Measurements from ENCODE around the gene TTLL5. TPM values are rescaled to one million over a fixed set of nuclear protein-coding genes. Genes with fewer than 3 reads are reported as not detected.
A peak's percentile ranks its signal among the peaks of the same experiment; 100 is the strongest.

Gene TTLL5
- polyA plus RNA-seq, 2 of the 4 experiments (the other 2 are of a cell fraction) = 18.8 to 23.7 TPM

DNA sequence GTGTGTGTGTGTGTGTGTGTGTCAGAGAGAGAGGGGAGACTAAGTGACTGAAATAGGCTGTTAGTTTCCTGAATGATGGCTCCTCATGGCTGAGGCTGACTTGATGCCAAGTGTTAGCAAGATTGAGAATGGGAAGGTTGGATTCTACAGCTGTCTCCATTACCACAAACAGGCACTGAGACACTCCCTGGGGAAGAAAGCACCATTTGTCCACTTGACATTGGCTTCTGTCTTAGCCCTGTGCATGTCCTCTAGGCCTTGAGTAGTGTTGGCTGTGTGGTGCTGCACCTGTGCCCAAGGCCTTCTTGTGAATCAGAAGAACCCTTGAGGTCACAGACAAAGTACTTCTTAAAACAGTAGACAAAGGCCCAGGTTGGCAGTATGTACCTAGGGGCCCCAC lies 16.0 kb upstream of the TTLL5 start:
- CTCF ChIA-PET = interaction anchor here (1.4 to 3.3 kb wide), 3 partner anchors 9 to 67 kb away, joined by 9 to 34 read pairs (median 14); partner anchors contain the start of gene FLVCR2
- Histone ChIP-seq H3K27ac (peak overlapping the region; percentile 73 to 84), H3K4me3 (no peak overlapping the region), H3K4me1 (peaks cover 47% of the 10 kb centered on the region), H3K9me3 (no peaks in the 10 kb centered on the region), H3K4me2 (no peak overlapping the region)
- DNase-seq (ENCODE audit: low read depth in 1 of 2, low spot score in 1 of 2) = no peak
- FAIRE-seq = no peak
- POLR2A ChIA-PET = no interaction called here
- ATAC-seq = no peak
- TF ChIP-seq RCOR1 (IDR thresholded peaks at IDR 0.05; ENCODE audit: low read depth, low read length) (no peak), HOXA7 (CRISPR knock-in tag; IDR thresholded peaks at IDR 0.05) (no peak), RFX5 (IDR thresholded peaks at IDR 0.05) (no peak), MAFK (IDR thresholded peaks at IDR 0.05; ENCODE audit: partially characterized antibody) (no peak), FOSB (CRISPR knock-in tag; IDR thresholded peaks at IDR 0.05) (no peak), NFE2L2 (conservative IDR thresholded peaks at IDR 0.05; ENCODE audit: low read length) (no peak), POLR2A (IDR thresholded peaks at IDR 0.05; ENCODE audit: low read length) (no peak), RARB (CRISPR knock-in tag; IDR thresholded peaks at IDR 0.05) (no peak), ZFP36 (IDR thresholded peaks at IDR 0.05; ENCODE audit: borderline replicate concordance, partially characterized antibody) (no peak), GATA3 (IDR thresholded peaks at IDR 0.05; ENCODE audit: borderline replicate concordance) (no peak), FOXS1 (CRISPR knock-in tag; IDR thresholded peaks at IDR 0.05) (no peak), ESRRA (IDR thresholded peaks at IDR 0.05; ENCODE audit: borderline replicate concordance, low read length) (no peak), HES2 (IDR thresholded peaks at IDR 0.05) (no peak), EP300 (IDR thresholded peaks at IDR 0.05) (no peak), POLR2AphosphoS2 (conservative IDR thresholded peaks at IDR 0.05; ENCODE audit: low read length) (no peak)
- TF ChIP-seq, protein P1, sequence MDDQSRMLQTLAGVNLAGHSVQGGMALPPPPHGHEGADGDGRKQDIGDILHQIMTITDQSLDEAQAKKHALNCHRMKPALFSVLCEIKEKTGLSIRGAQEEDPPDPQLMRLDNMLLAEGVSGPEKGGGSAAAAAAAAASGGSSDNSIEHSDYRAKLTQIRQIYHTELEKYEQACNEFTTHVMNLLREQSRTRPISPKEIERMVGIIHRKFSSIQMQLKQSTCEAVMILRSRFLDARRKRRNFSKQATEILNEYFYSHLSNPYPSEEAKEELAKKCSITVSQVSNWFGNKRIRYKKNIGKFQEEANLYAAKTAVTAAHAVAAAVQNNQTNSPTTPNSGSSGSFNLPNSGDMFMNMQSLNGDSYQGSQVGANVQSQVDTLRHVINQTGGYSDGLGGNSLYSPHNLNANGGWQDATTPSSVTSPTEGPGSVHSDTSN (IDR thresholded peaks at IDR 0.05) = no peak
- TF ChIP-seq, protein P2, sequence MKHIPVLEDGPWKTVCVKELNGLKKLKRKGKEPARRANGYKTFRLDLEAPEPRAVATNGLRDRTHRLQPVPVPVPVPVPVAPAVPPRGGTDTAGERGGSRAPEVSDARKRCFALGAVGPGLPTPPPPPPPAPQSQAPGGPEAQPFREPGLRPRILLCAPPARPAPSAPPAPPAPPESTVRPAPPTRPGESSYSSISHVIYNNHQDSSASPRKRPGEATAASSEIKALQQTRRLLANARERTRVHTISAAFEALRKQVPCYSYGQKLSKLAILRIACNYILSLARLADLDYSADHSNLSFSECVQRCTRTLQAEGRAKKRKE (CRISPR knock-in tag; IDR thresholded peaks at IDR 0.05; ENCODE audit: low read depth) = no peak

DNA sequence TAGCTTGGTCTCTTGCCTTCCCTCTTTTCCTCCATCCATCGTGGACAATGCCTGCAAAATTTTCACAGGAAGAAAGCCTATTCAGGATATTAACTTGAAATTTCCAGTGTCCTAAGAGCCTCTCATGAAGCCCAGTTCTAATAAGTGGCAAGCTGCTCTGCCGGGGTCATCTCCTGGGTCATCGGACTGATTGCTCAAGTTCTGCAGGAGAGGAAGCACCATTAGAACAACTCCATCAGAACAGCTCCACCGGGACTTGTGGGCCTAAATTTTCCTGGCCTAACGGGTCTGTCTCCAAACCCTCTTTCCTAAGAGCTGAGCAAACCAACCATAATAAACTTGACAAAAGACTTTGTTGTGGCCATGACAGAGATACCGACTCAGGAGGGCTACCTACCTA lies 14.3 kb upstream of the TTLL5 start:
- 90% methylated on average over 6 of the region's 6 CpGs for WGBS (ENCODE audit: missing lambda C conversion rate)
- 0 out of 3 replicates have a peak overlapping the region, but pooled peaks have one; percentile 8 for H3K4me3 ChIP-seq
- peak overlapping the region; percentile 66 for H3K4me2 ChIP-seq
- no peaks in the 10 kb centered on the region for H3K9me3 ChIP-seq
- DNase-seq (ENCODE audit: low read depth in 1 of 2, low spot score in 1 of 2) = no peak
- ChIA-PET CTCF (interaction anchor here (1.0 to 3.3 kb wide), 9 partner anchors 8 to 351 kb away, joined by 3 to 34 read pairs (median 9); partner anchors contain the start of genes ERG28, FLVCR2 and TTLL5), POLR2A (interaction anchor here (0.8 kb wide), 2 partner anchors 9 to 69 kb away, joined by 3 to 4 read pairs; no protein-coding TSS in a partner anchor)
- no peak for ATAC-seq
- no peak for FAIRE-seq
- TF ChIP-seq HDAC2 (IDR thresholded peaks at IDR 0.05) (no peak), FOSL2 (IDR thresholded peaks at IDR 0.05) (no peak), FOSL2 (CRISPR knock-in tag; IDR thresholded peaks at IDR 0.05) (no peak), HOXA7 (CRISPR knock-in tag; IDR thresholded peaks at IDR 0.05) (no peak), SMC3 (IDR thresholded peaks at IDR 0.05) (no peak), HES2 (IDR thresholded peaks at IDR 0.05) (no peak), MAX (IDR thresholded peaks at IDR 0.05) (no peak), ZFP36 (IDR thresholded peaks at IDR 0.05; ENCODE audit: borderline replicate concordance, partially characterized antibody) (no peak), PHF8 (IDR thresholded peaks at IDR 0.05; ENCODE audit: borderline replicate concordance, low read depth) (no peak), ZNF302 (CRISPR knock-in tag; IDR thresholded peaks at IDR 0.05) (no peak), SREBF2 (IDR thresholded peaks at IDR 0.05) (no peak), E2F6 (IDR thresholded peaks at IDR 0.05; ENCODE audit: borderline replicate concordance, low read depth) (no peak), ZC3H11A (IDR thresholded peaks at IDR 0.05) (no peak), CEBPB (IDR thresholded peaks at IDR 0.05) (no peak), HMGXB4 (CRISPR knock-in tag; IDR thresholded peaks at IDR 0.05; ENCODE audit: borderline replicate concordance) (no peak)
- TF ChIP-seq, protein P3, sequence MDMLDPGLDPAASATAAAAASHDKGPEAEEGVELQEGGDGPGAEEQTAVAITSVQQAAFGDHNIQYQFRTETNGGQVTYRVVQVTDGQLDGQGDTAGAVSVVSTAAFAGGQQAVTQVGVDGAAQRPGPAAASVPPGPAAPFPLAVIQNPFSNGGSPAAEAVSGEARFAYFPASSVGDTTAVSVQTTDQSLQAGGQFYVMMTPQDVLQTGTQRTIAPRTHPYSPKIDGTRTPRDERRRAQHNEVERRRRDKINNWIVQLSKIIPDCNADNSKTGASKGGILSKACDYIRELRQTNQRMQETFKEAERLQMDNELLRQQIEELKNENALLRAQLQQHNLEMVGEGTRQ (IDR thresholded peaks at IDR 0.05) = no peak
- peaks cover 59% of the 10 kb centered on the region for H3K4me1 ChIP-seq
- H3K27ac ChIP-seq = peak overlapping the region; percentile 73 to 84

Data from A549 (cell line).